Stimulated activated CD4-positive, alpha-beta T cell treated with anti-CD3 and anti-CD28 coated beads, Interleukin-1b, Interleukin-23, amount 100 ng/mL, for 4 hours (primary cell): ENCODE measurements around the gene DSCAML1.
"Not testable (repeated sequence)": the region's sequence is repeated elsewhere in the genome, so short reads cannot be mapped to it uniquely, and the experiment has no call there.

ENCODE experiments used
- DNase-seq, 2 donors: peaks; one replicate each; pipeline ENCODE4 v3.0.0-alpha.2; 2020; ENCODE audit warnings: low read depth in 2 of 2

The DSCAML1 gene

GRCh38 chr11:117818041-117818873, 21.2 kb upstream of the DSCAML1 start:
- DNase-seq = peak; percentile 37

- peak; percentile 86 to 93 for DNase-seq
Measured at GRCh38 chr11:117817368-117818040, 20.5 kb upstream of the DSCAML1 start.

- no peak for DNase-seq
Measured at GRCh38 chr11:117816846-117817367, 19.9 kb upstream of the DSCAML1 start.

- DNase-seq = no peak
Measured at GRCh38 chr11:117816151-117816741, 19.2 kb upstream of the DSCAML1 start.

- peak; percentile 40 to 60 for DNase-seq
Measured at GRCh38 chr11:117815262-117815803, 18.3 kb upstream of the DSCAML1 start.

GRCh38 chr11:117814766-117815261, 17.8 kb upstream of the DSCAML1 start:
- peak; percentile 55 to 56 for DNase-seq

- DNase-seq = no peak
Measured at GRCh38 chr11:117814204-117814765, 17.3 kb upstream of the DSCAML1 start.

- not testable (repeated sequence) for DNase-seq
Measured at GRCh38 chr11:117810056-117810451, 13.0 kb upstream of the DSCAML1 start.

GRCh38 chr11:117809236-117810055, 12.4 kb upstream of the DSCAML1 start:
- peak in 1 of 2 donors; percentile 32 for DNase-seq

- no peak for DNase-seq
Measured at GRCh38 chr11:117808784-117809183, 11.8 kb upstream of the DSCAML1 start.

GRCh38 chr11:117807482-117808327, 10.7 kb upstream of the DSCAML1 start:
- peak; percentile 58 to 80 for DNase-seq

- no peak for DNase-seq
Measured at GRCh38 chr11:117806846-117807245, 9.8 kb upstream of the DSCAML1 start.

GRCh38 chr11:117805045-117805444, 8.0 kb upstream of the DSCAML1 start:
- no peak for DNase-seq

- DNase-seq = no peak
Measured at GRCh38 chr11:117803896-117804295, 6.9 kb upstream of the DSCAML1 start.

GRCh38 chr11:117799634-117800033, 2.6 kb upstream of the DSCAML1 start:
- DNase-seq = no peak

GRCh38 chr11:117796456-117796871, 552 bp downstream of the DSCAML1 start:
- DNase-seq = no peak

- DNase-seq = no peak
Measured at GRCh38 chr11:117795638-117796455, 1.2 kb downstream of the DSCAML1 start.

GRCh38 chr11:117794772-117795629, 2.0 kb downstream of the DSCAML1 start:
- no peak for DNase-seq
